Measurements from ENCODE around the gene PSMB7.

DNA sequence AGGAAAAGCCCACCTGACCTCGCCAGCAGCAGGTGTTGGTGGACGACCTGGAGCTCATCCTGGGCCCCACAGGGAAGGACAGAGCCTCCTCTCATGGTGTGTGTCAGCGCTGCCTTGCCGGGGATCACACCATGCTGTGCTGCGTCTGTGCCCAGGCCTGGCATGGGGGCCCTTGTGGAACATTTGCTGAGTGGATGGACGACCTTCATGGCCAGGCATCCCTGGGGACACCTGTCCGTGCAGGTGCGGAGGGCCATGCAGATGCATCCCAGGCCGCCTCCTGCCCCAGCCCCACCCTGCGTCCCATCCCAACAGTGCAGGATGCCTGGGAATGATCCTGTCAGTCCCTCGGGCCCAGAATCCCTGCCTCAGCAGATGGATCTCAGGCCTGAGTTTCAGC is 83.7 kb downstream of the PSMB7 start:
- TF ChIP-seq CTCF (conservative IDR thresholded peaks at IDR 0.05; ENCODE audit: low read depth, low read length) (no peak), EZH2 (IDR thresholded peaks at IDR 0.05; ENCODE audit: borderline replicate concordance, low read depth, low read length, poor library complexity, severe bottlenecking) (no peak)
